ENCODE data around the gene AIG1. TPM values are rescaled to one million over a fixed set of nuclear protein-coding genes. Genes with fewer than 3 reads are reported as not detected.

AIG1 gene
- total and polyA plus RNA-seq, 2 of the 4 experiments (the other 2 are of a cell fraction), result 21.3 to 27.1 TPM

- no peak overlapping the region for H2AK9ac ChIP-seq (replicated peaks; ENCODE audit: low read depth, low read length, poor library complexity)
- no peaks in the 10 kb centered on the region for H3K27me3 ChIP-seq (ENCODE audit: control insufficient read depth, insufficient read depth, low read length)
- H3K14ac ChIP-seq (replicated peaks; ENCODE audit: low read depth, low read length), result no peak overlapping the region
- H2BK20ac ChIP-seq (ENCODE audit: low read depth, low read length), result no peak overlapping the region
- H4K20me1 ChIP-seq (ENCODE audit: insufficient read depth, low read length), result no peaks in the 10 kb centered on the region
- TF ChIP-seq RCOR1 (IDR thresholded peaks at IDR 0.05; ENCODE audit: insufficient replicate concordance, low read length), result no peak
- TF ChIP-seq RAD21 (IDR thresholded peaks at IDR 0.05; ENCODE audit: low read length), result no peak
- TF ChIP-seq FOS (IDR thresholded peaks at IDR 0.05; ENCODE audit: low read depth, low read length), result no peak
- TF ChIP-seq MAZ (IDR thresholded peaks at IDR 0.05; ENCODE audit: borderline replicate concordance, low read depth, low read length), result no peak
- no peak for TF ChIP-seq MXI1 (IDR thresholded peaks at IDR 0.05; ENCODE audit: borderline replicate concordance, low read depth, low read length)
- no peak for TF ChIP-seq MAFK (IDR thresholded peaks at IDR 0.05; ENCODE audit: low read depth, low read length)
- no peak for TF ChIP-seq NFE2L2 (IDR thresholded peaks at IDR 0.05; ENCODE audit: low read depth, low read length)
- no peak for TF ChIP-seq POLR2A (IDR thresholded peaks at IDR 0.05; ENCODE audit: low read depth, low read length)
- TF ChIP-seq CEBPB (IDR thresholded peaks at IDR 0.05; ENCODE audit: low read depth, low read length), result no peak
- TF ChIP-seq USF2 (IDR thresholded peaks at IDR 0.05; ENCODE audit: low read depth, low read length), result no peak
- no peak for TF ChIP-seq ELK1 (IDR thresholded peaks at IDR 0.05; ENCODE audit: borderline replicate concordance, low read depth, low read length)
- TF ChIP-seq CHD1 (IDR thresholded peaks at IDR 0.05; ENCODE audit: low read depth, low read length), result no peak
- TF ChIP-seq RFX5 (IDR thresholded peaks at IDR 0.05; ENCODE audit: low read depth, low read length), result no peak
- no peak for TF ChIP-seq BHLHE40 (IDR thresholded peaks at IDR 0.05; ENCODE audit: low read depth, low read length)
- TF ChIP-seq SMC3 (IDR thresholded peaks at IDR 0.05; ENCODE audit: low read depth, low read length), result no peak
- TF ChIP-seq CTCF (conservative IDR thresholded peaks at IDR 0.05; ENCODE audit: low read depth, low read length), result no peak
- H3K23ac ChIP-seq (ENCODE audit: low read depth, low read length), result no peak overlapping the region
- intact Hi-C loops (cut with micrococcal nuclease), result no loop called here
- no peak for ATAC-seq (ENCODE audit: low read depth)
- H3K27ac ChIP-seq (ENCODE audit: insufficient read depth, low read length), result no peak overlapping the region
- in situ Hi-C loops (cut with MboI; ENCODE audit: low sequenced_read_pairs), result no loop called here
- no peaks in the 10 kb centered on the region for H3K9me3 ChIP-seq (ENCODE audit: control insufficient read depth, insufficient read depth, low read length)
- CTCF ChIA-PET, result no interaction called here
- H3K18ac ChIP-seq (ENCODE audit: low read depth, low read length), result no peak overlapping the region
- BruUV-seq (replicated peaks), result no TSS peak
- no peak overlapping the region for H3K4me3 ChIP-seq (ENCODE audit: insufficient read depth, low read depth, low read length)
- H2BK120ac ChIP-seq (ENCODE audit: low read depth, low read length), result no peak overlapping the region
- 0 out of 2 replicates have a peak, but pooled peaks cover 2% of the 10 kb centered on the region for H3K4me1 ChIP-seq (ENCODE audit: control insufficient read depth, insufficient read depth, low read length)
- H3K4me2 ChIP-seq (ENCODE audit: low read depth, low read length), result no peak overlapping the region
- POLR2A ChIA-PET (ENCODE audit: unreplicated experiment), result no interaction called here
- no peak overlapping the region for H4K91ac ChIP-seq (ENCODE audit: insufficient read depth, low read depth, low read length)
- H3K9me1 ChIP-seq (ENCODE audit: insufficient read depth, low read length), result no peaks in the 10 kb centered on the region
- WGBS, 2 experiments (ENCODE audit: extremely low coverage in 2 of 2, insufficient read length in 1 of 2), result 100% methylated on average over 1 of the region's 2 CpGs; no CpG with 5 or more reads in 1 of the 2 experiments
- no peak for DNase-seq
- H2AFZ ChIP-seq (replicated peaks; ENCODE audit: low read length, poor library complexity), result no peak overlapping the region
- dilution Hi-C loops (cut with HindIII; ENCODE audit: low sequenced_read_pairs, unreplicated experiment), result no loop called here
- no peaks in the 10 kb centered on the region for H3K79me1 ChIP-seq (ENCODE audit: low read depth in 1 of 2, low read length in 2 of 2)
- H4K8ac ChIP-seq (ENCODE audit: low read depth in 2 of 2, low read length in 2 of 2), result no peak overlapping the region
- no peak overlapping the region for H4K5ac ChIP-seq (ENCODE audit: low read depth, low read length)
- H2BK5ac ChIP-seq (ENCODE audit: low read depth, low read length, poor library complexity, severe bottlenecking), result no peak overlapping the region
- no peak overlapping the region for H2AK5ac ChIP-seq (ENCODE audit: low read depth, low read length)
- H3K4ac ChIP-seq (ENCODE audit: low read depth, low read length), result no peak overlapping the region
- H3K56ac ChIP-seq (ENCODE audit: extremely low read depth, insufficient read depth, low read length), result no peak overlapping the region
- H3K9ac ChIP-seq (ENCODE audit: low read depth, low read length), result no peak overlapping the region
- H2BK15ac ChIP-seq (ENCODE audit: low read depth, low read length), result no peak overlapping the region
- no peaks in the 10 kb centered on the region for H3K36me3 ChIP-seq (ENCODE audit: control insufficient read depth, insufficient read depth, low read length)
Measured at GRCh38 chr6:143331362-143331761, 270.7 kb downstream of the AIG1 start.
